ENCODE results near the gene ZC3HAV1.
"Not testable (repeated sequence)": the region's sequence is repeated elsewhere in the genome, so short reads cannot be mapped to it uniquely, and the experiment has no call there.

Gene ZC3HAV1

DNA sequence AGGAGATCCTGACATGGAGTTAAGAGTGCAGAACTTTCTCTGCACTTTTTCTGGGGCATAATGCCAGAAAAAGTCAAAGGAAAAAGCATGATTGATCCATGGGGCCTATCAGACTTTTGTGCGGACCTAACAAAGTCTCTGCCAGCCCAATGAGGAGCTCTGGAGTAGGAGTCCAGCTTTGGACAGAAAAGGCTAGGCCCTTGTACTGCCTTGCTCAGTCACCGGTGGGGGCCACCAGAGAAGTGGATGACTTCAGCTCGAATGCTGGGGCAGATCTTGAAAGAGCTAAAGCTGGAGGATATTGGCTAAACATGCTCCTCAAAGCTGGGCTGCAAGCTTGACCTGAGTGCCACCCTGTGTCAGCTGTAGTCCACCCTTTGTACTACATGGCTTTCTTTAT, 2.8 kb upstream of the ZC3HAV1 start:
- DNase-seq (ENCODE audit: low spot score): no peak

GRCh38 chr7:139111811-139112301, 2.3 kb upstream of the ZC3HAV1 start:
- DNase-seq (ENCODE audit: low spot score): no peak

GRCh38 chr7:139111147-139111546, 1.6 kb upstream of the ZC3HAV1 start:
- DNase-seq (ENCODE audit: low spot score): no peak

DNA sequence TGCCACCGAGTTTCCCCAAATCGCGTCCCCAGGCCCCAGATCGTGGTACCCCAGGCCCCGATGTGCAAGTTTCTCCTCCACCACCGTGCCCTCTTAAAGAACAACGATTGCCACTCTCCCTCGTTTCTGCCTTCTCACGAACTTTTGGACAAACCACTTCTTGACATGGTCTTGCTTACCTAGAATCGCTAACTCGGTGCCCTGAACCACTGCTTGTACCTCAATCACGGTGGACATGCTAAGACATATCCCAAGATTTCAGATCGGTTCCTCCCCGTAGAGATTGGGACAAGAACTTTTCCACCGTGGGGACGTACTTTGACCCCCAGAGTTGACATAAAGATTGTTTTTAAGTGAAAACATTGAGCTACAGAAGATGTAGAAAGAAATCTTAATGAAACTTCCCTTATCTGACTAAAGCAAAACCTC, 477 bp upstream of the ZC3HAV1 start:
- DNase-seq (ENCODE audit: low spot score): no peak

GRCh38 chr7:139108266-139109187, 993 bp downstream of the ZC3HAV1 start:
- peak; percentile 48 for DNase-seq (ENCODE audit: low spot score)

DNA sequence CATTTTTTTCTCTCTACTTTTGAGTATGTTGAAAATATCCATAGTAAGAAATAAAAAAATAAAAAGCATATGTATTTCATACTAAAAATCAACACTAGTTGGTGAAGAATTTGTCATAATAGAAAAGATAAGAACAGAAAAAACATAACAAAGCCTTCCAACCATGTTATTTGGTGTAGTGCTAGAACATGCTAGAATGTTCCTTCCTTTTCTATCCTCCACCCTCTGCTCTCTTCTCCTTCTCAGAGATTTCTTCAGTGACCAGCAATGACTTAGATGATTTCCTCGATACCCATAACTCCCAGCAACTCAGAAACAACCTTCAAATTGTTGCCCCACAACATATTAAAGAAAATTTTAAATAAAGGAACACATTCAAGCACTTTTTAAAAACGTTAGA, 2.6 kb downstream of the ZC3HAV1 start:
- DNase-seq (ENCODE audit: low spot score): no peak

DNA sequence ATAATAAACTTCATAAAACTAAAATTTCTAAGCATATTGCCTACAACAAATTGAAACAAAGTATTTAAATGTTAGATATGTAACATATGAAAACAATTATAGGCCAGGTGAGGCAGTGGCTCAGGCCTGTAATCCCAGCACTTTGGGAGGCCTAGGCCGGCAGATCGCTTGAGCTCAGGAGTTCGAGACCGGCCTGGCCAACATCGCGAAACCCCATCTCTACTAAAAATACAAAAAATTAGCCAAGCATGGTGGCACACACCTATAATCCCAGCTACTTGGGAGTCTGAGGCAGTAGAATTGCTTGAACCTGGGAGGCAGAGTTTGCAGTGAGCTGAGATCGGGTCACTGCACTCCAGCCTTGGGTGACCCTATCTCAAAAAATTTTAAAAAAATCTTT, 3.3 kb downstream of the ZC3HAV1 start:
- not testable (repeated sequence) for DNase-seq (ENCODE audit: low spot score)

DNA sequence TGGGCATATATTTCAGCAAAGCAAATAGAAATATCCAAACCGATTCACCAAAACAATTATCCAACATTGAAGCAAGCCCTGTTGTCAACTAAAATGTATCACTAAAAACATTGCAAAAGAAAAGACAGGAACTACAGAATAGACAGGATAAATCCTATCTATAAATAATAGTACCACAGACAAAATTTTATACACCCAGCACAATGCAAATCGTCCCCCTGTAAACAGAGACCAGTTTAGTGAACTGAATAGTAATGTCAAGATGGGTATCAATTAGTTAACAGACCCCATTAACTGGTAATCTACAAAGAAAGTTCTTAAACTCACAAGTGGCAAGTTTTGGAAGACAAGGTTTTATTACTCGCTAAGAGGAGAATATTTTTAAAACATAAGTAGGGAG, 4.0 kb downstream of the ZC3HAV1 start:
- DNase-seq (ENCODE audit: low spot score): no peak

GRCh38 chr7:139104091-139104450, 5.4 kb downstream of the ZC3HAV1 start:
- no peak for DNase-seq (ENCODE audit: low spot score)

GRCh38 chr7:139103057-139103815, 6.3 kb downstream of the ZC3HAV1 start:
- DNase-seq (ENCODE audit: low spot score): no peak

DNA sequence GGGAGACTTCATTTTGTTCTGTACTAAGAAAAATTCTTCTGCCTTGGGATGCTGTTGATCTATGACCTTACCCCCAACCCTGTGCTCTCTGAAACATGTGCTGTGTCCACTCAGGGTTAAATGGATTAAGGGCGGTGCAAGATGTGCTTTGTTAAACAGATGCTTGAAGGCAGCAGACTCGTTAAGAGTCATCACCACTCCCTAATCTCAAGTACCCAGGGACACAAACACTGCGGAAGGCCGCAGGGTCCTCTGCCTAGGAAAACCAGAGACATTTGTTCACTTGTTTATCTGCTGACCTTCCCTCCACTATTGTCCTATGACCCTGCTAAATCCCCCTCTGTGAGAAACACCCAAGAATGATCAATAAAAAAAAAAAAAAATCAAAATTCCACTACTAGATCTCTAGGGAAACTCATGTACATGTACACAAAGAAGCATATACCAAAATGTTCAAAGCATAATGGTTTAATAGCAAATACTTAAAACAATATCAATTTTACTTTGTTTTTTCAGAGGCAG, 7.8 kb downstream of the ZC3HAV1 start:
- DNase-seq (ENCODE audit: low spot score): not testable (repeated sequence)

DNA sequence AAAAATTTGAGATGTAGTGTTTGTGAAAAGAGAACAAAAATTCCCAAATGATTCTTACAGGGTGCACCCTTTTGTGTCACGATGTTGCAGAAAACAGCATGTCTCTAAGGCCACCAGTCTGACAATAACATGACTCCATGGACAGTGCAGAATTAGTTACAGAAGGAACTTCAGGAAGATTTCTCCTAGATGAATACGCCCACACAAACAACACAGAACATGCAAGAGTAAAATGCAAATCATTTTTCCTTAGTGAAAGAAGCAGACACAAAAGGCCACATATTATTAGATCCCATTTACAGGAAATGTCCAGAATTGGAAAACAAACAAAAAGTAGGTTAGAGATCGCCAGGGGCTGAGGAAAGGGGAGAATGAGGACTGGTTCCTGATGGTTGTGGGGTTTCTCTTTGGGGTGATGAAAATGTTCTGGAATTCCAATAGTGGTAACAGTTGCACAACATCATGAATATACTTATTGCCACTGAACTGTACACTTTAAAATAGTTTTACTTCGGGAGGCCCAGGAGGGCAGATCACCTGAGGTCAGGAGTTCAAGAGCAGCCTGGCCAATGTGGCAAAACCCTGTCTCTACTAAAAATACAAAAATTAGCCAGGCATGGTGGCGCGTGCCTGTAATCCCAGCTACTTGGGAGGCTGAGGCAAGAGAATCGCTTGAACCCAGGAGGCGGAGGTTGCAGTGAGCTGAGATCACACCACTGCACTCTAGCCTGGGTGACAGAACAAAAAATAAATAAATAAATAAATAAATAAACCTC, 10.2 kb downstream of the ZC3HAV1 start:
- peak; percentile 66 for DNase-seq (ENCODE audit: low spot score)

DNA sequence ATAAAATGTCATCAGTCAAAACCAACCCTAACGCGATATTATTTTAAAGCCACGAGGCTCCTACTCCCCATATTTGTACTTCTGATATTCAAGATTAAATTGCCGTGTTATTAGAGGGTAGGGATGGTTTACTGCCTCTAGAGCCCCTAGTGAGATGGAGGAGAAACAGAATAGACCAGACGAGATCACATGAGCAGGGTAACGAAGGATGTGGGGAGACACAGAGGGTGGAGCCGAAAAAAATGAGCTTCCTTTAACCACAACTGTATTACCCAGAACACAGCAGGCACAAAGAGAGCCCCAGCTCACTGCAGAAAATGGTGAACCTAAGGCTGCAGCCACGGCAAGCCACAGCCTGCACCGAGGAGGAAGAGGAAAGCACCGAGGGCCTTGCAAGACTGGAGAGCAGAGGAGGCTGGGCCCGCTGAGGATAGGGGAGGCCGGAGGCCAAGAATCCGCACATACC, 14.3 kb downstream of the ZC3HAV1 start:
- no peak for DNase-seq (ENCODE audit: low spot score)

GRCh38 chr7:139094596-139094995, 14.9 kb downstream of the ZC3HAV1 start:
- no peak for DNase-seq (ENCODE audit: low spot score)

GRCh38 chr7:139094030-139094429, 15.5 kb downstream of the ZC3HAV1 start:
- DNase-seq (ENCODE audit: low spot score): no peak

DNA sequence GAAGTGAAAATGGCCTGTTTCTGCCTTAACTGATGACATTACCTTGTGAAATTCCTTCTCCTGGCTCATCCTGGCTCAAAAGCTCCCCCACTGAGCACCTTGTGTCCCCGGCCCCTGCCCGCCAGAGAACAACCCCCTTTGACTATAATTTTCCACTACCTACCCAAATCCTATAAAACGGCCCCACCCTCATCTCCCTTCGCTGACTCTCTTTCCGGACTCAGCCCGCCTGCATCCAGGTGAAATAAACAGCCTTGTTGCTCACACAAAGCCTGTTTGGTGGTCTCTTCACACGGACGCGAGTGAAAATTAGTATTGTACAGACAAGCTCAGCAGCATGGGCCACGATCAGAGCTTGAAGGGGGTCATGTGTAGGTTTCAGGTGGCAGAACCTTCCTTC, 16.0 kb downstream of the ZC3HAV1 start:
- DNase-seq (ENCODE audit: low spot score): not testable (repeated sequence)

GRCh38 chr7:139092090-139092796, 17.3 kb downstream of the ZC3HAV1 start:
- DNase-seq (ENCODE audit: low spot score): no peak

GRCh38 chr7:139091677-139091996, 17.9 kb downstream of the ZC3HAV1 start:
- DNase-seq (ENCODE audit: low spot score): no peak

DNA sequence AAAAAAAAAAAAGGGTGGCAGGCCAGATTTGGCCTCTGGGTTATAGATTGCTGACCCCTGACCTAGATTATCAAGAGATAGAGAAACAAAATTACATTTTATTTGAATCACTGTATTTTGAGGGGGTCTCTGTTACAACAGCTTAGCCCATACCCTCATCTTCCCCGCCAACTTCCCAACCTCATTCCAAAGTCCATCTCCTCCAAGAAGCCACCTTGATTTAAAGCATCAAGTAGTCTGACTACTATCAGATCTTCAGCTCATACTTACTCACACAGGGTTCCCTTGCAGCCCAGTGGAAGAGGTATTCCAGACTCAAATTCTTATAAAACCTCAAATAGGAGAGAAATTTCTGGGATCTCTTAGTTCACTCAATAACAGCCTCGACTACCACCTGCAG, 20.4 kb downstream of the ZC3HAV1 start:
- no peak for DNase-seq (ENCODE audit: low spot score)

GRCh38 chr7:139088268-139088667, 21.3 kb downstream of the ZC3HAV1 start:
- no peak for DNase-seq (ENCODE audit: low spot score)

- no peak for DNase-seq (ENCODE audit: low spot score)
These were observed 22.3 kb downstream of the ZC3HAV1 start for GRCh38 chr7:139087212-139087611.
